22Rv1 (cell line): ENCODE results near the gene DSCAM.

Experiments
- H3K27ac ChIP-seq: fragments of 450-650 bp; 2 replicates; pipeline ENCODE4 v1.5.1; 2017
- ZFX ChIP-seq: fragments of 450-650 bp; IDR thresholded peaks from 2 replicates; pipeline ENCODE4 v1.6.1; 2017; ENCODE audit warnings: antibody characterized with exemption, borderline replicate concordance
- TF ChIP-seq, protein P1 (sequence below): fragments of 450-650 bp; IDR thresholded peaks from 2 replicates; pipeline ENCODE4 v1.5.1; 2017; ENCODE audit warnings: mild to moderate bottlenecking

DSCAM gene

DNA sequence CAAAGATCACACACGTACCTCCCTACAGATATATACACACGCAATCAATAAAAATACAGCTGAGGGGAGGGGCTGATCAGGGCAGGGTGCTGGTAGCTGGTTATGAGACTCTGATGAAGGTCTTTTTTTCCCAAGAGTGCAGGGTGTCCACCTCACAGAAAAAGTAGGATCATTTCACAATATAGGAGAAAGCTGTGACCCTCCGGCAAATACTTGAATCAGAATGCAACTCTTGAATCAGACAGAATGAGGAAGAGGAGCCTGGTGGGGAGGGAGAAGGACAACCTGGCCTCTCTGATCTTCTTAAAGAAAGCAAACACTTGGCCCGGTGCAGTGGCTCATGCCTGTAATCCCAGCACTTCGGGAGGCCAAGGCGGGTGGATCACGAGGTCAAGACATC lies 710.4 kb downstream of the DSCAM start:
- TF ChIP-seq, protein P1, sequence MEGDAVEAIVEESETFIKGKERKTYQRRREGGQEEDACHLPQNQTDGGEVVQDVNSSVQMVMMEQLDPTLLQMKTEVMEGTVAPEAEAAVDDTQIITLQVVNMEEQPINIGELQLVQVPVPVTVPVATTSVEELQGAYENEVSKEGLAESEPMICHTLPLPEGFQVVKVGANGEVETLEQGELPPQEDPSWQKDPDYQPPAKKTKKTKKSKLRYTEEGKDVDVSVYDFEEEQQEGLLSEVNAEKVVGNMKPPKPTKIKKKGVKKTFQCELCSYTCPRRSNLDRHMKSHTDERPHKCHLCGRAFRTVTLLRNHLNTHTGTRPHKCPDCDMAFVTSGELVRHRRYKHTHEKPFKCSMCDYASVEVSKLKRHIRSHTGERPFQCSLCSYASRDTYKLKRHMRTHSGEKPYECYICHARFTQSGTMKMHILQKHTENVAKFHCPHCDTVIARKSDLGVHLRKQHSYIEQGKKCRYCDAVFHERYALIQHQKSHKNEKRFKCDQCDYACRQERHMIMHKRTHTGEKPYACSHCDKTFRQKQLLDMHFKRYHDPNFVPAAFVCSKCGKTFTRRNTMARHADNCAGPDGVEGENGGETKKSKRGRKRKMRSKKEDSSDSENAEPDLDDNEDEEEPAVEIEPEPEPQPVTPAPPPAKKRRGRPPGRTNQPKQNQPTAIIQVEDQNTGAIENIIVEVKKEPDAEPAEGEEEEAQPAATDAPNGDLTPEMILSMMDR, result no peak
- no peak for TF ChIP-seq ZFX

GRCh38 chr21:40134731-40135492 lies 712.0 kb downstream of the DSCAM start:
- no peak for TF ChIP-seq ZFX
- TF ChIP-seq, protein P1, result no peak

More for the DNA sequence above, 710.4 kb downstream of the DSCAM start:
- H3K27ac ChIP-seq, result no peak overlapping the region

DNA sequence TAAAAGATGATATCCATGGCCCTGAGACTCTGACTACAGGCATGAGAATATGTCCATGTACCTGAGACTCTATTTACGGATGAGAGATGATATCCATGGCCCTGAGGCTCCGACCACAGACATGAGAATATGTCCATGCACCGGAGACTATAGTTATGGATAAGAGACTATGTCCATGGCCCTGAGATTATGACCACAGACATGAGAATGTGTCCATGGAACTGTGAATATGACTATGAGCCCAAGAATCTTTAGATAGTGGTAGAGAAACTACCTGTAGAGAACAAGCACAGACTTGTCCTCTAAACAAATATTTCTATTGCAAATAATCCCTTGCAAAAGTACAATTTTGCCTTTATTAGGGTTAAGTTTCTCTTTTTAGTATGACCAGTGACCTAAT lies 716.5 kb downstream of the DSCAM start:
- no peak overlapping the region for H3K27ac ChIP-seq
- TF ChIP-seq, protein P1, result no peak
- TF ChIP-seq ZFX, result no peak

More at GRCh38 chr21:40134731-40135492, 712.0 kb downstream of the DSCAM start:
- H3K27ac ChIP-seq, result no peak overlapping the region

GRCh38 chr21:40129809-40130208 lies 717.1 kb downstream of the DSCAM start:
- TF ChIP-seq, protein P1, result no peak
- no peak for TF ChIP-seq ZFX
- no peak overlapping the region for H3K27ac ChIP-seq

DNA sequence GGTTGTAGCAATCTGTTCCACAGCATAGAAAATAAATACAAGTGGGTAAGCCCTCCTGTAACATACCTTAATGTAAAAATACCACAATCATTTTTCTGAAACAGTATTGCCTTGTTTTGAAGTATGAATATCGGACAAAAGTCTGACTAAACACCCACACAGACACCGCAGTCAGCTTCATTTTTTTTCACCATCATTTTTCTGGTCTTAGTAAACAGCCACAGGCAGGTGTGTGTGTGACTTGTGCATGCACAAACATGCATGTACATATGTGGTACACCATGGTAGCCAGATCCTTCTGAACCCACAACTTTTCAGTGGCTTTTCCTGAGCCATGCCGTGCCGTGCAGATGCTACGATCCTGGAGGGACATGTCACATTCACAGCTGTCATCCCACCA lies 718.1 kb downstream of the DSCAM start:
- H3K27ac ChIP-seq, result no peak overlapping the region
- TF ChIP-seq, protein P1, result no peak
- no peak for TF ChIP-seq ZFX

DNA sequence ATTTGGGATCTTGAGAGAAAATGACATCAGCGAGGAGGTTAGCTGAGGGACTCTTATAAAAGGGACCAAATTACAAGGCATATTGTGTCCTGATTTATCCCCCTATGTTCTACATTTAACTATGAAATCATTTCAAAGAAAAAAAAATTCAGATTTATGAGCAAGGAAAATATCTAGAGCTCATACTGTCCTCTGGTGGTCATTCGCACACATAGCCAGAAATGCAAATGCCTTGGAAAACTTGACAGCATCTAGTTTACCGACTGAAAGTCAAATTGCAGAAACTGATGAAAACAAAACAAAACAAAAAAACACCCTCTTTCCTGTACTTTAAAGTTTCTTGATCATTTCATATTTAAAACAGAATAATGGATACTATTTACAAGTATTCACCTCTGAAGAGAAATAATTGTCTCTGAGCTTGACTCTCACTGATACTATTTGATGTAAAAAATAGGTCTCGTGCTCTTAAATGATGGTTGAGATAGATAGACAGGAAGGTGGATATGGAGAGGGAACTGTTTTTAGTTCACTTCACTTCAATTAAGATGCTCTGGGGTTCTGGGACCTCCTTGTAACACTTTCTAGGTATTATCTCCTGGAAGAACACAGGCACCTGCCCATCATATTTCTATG lies 725.9 kb downstream of the DSCAM start:
- no peak overlapping the region for H3K27ac ChIP-seq
- TF ChIP-seq ZFX, result no peak
- TF ChIP-seq, protein P1, result peak; percentile 90

DNA sequence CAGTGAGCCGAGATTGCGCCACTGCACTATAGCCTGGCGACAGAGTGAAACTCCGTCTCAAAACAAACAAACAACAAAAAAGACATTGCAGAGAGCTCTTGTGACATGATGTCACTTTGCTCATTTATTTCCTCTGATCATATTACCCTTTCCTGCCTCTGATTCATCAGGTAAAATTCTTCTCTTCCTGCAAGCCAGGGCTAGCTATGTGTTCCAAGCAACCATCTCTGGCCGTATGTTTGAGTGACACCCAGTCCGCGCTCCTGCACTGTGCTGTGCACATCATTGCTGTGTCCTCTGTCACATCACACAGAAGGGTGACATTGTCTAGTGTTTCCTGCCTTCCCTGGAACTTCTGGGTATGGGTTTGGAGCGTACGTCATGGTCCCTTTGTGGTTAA lies 728.4 kb downstream of the DSCAM start:
- TF ChIP-seq, protein P1, result no peak
- no peak for TF ChIP-seq ZFX
- H3K27ac ChIP-seq, result no peak overlapping the region
